ENCODE measurements around the gene NCEH1. TPM values are rescaled to one million over a fixed set of nuclear protein-coding genes. Genes with fewer than 3 reads are reported as not detected.

The NCEH1 gene
- total and polyA plus RNA-seq, 9 of the 15 experiments (the other 6 are each of a cell fraction or from before 2014, with no cell fraction given) = 1.3 to 5.0 (median 2.8) TPM

DNA sequence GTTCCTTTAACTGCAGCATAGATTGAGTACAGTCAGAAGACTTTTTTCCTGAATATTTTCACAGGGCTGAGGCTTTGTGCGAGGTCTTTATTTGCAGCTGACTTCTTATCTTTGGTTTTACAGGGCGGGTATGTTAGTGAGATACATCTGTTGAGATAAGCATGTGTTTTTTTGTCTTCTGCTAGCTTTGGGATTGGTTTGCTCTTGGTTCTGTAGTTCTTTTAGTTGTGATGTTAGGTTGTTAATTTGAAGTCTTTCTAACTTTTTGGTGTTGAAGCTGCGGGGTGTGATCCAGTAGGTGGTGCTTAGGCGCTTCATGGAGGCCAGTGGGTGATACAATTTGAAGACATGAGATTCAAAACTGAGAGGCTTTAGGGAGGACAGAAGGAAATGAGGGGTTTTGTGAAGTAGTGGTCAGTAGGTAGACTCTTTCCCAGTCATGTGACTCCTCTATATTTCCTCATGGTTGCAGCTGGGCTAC lies 119.7 kb downstream of the NCEH1 start:
- in situ Hi-C loops (cut with MboI) = no loop called here
- no peak overlapping the region; a peak in 1 of 4 replicates for H3K9ac ChIP-seq (ENCODE audit: insufficient read depth in 1 of 2, low read depth in 2 of 2, low read length in 2 of 2)
- no peaks in the 10 kb centered on the region for H3K9me1 ChIP-seq (ENCODE audit: control insufficient read depth, insufficient read depth, low read length)
- peaks cover 14 to 23% of the 10 kb centered on the region in 2 experiments; a peak in 4 of 5 replicates for H3K4me1 ChIP-seq (replicated peaks in 1 of 2; ENCODE audit: control insufficient read depth in 2 of 2, insufficient read depth in 2 of 2, low read length in 2 of 2)
- H3K4me3 ChIP-seq = no peak overlapping the region
- H3K79me2 ChIP-seq (ENCODE audit: control insufficient read depth, insufficient read depth, low read length) = no peaks in the 10 kb centered on the region
- intact Hi-C loops (cut with micrococcal nuclease) = no loop called here
- H3K9me3 ChIP-seq (replicated peaks; ENCODE audit: control insufficient read depth, insufficient read depth, low read depth, low read length) = no peaks in the 10 kb centered on the region
- DNase-seq (ENCODE audit: extremely low read depth in 1 of 4, low spot score in 3 of 4) (peak in 1 of 4 experiments; percentile 26), ATAC-seq (no peak; the same call in 2 of the 3 replicates), FAIRE-seq (no peak)
- no peaks in the 10 kb centered on the region for H3K36me3 ChIP-seq (ENCODE audit: control insufficient read depth, insufficient read depth, low read length)
- peak overlapping the region; percentile 12; the same call in 1 of the 2 replicates for H3K4me2 ChIP-seq (ENCODE audit: insufficient read depth, low read length)
- BruUV-seq (replicated peaks) = no TSS peak
- no peaks in the 10 kb centered on the region for H4K20me1 ChIP-seq (replicated peaks; ENCODE audit: control insufficient read depth, insufficient read depth, low read length)
- CTCF ChIA-PET (ENCODE audit: low intra/inter-chr PET ratio) = no interaction called here
- peak overlapping the region; percentile 87; the same call in 1 of the 2 replicates for H2AFZ ChIP-seq (ENCODE audit: low read depth, low read length)
- POLR2A ChIA-PET = interaction anchor here (1.0 kb wide), 1 partner anchor 60 kb away, joined by 4 read pairs; no protein-coding TSS in a partner anchor
- H3K27me3 ChIP-seq (ENCODE audit: control insufficient read depth in 2 of 2, insufficient read depth in 2 of 2, low read length in 2 of 2) = no peaks in the 10 kb centered on the region
- H3K27ac ChIP-seq (ENCODE audit: extremely low read depth, low read depth, low read length) = no peak overlapping the region
- WGBS (ENCODE audit: insufficient coverage, low coverage, missing lambda C conversion rate) = 13% methylated on average over 4 of the region's 4 CpGs
- TF ChIP-seq, protein P1, sequence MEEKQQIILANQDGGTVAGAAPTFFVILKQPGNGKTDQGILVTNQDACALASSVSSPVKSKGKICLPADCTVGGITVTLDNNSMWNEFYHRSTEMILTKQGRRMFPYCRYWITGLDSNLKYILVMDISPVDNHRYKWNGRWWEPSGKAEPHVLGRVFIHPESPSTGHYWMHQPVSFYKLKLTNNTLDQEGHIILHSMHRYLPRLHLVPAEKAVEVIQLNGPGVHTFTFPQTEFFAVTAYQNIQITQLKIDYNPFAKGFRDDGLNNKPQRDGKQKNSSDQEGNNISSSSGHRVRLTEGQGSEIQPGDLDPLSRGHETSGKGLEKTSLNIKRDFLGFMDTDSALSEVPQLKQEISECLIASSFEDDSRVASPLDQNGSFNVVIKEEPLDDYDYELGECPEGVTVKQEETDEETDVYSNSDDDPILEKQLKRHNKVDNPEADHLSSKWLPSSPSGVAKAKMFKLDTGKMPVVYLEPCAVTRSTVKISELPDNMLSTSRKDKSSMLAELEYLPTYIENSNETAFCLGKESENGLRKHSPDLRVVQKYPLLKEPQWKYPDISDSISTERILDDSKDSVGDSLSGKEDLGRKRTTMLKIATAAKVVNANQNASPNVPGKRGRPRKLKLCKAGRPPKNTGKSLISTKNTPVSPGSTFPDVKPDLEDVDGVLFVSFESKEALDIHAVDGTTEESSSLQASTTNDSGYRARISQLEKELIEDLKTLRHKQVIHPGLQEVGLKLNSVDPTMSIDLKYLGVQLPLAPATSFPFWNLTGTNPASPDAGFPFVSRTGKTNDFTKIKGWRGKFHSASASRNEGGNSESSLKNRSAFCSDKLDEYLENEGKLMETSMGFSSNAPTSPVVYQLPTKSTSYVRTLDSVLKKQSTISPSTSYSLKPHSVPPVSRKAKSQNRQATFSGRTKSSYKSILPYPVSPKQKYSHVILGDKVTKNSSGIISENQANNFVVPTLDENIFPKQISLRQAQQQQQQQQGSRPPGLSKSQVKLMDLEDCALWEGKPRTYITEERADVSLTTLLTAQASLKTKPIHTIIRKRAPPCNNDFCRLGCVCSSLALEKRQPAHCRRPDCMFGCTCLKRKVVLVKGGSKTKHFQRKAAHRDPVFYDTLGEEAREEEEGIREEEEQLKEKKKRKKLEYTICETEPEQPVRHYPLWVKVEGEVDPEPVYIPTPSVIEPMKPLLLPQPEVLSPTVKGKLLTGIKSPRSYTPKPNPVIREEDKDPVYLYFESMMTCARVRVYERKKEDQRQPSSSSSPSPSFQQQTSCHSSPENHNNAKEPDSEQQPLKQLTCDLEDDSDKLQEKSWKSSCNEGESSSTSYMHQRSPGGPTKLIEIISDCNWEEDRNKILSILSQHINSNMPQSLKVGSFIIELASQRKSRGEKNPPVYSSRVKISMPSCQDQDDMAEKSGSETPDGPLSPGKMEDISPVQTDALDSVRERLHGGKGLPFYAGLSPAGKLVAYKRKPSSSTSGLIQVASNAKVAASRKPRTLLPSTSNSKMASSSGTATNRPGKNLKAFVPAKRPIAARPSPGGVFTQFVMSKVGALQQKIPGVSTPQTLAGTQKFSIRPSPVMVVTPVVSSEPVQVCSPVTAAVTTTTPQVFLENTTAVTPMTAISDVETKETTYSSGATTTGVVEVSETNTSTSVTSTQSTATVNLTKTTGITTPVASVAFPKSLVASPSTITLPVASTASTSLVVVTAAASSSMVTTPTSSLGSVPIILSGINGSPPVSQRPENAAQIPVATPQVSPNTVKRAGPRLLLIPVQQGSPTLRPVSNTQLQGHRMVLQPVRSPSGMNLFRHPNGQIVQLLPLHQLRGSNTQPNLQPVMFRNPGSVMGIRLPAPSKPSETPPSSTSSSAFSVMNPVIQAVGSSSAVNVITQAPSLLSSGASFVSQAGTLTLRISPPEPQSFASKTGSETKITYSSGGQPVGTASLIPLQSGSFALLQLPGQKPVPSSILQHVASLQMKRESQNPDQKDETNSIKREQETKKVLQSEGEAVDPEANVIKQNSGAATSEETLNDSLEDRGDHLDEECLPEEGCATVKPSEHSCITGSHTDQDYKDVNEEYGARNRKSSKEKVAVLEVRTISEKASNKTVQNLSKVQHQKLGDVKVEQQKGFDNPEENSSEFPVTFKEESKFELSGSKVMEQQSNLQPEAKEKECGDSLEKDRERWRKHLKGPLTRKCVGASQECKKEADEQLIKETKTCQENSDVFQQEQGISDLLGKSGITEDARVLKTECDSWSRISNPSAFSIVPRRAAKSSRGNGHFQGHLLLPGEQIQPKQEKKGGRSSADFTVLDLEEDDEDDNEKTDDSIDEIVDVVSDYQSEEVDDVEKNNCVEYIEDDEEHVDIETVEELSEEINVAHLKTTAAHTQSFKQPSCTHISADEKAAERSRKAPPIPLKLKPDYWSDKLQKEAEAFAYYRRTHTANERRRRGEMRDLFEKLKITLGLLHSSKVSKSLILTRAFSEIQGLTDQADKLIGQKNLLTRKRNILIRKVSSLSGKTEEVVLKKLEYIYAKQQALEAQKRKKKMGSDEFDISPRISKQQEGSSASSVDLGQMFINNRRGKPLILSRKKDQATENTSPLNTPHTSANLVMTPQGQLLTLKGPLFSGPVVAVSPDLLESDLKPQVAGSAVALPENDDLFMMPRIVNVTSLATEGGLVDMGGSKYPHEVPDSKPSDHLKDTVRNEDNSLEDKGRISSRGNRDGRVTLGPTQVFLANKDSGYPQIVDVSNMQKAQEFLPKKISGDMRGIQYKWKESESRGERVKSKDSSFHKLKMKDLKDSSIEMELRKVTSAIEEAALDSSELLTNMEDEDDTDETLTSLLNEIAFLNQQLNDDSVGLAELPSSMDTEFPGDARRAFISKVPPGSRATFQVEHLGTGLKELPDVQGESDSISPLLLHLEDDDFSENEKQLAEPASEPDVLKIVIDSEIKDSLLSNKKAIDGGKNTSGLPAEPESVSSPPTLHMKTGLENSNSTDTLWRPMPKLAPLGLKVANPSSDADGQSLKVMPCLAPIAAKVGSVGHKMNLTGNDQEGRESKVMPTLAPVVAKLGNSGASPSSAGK (IDR thresholded peaks at IDR 0.05) = peak; percentile 76
- TF ChIP-seq RCOR1 (IDR thresholded peaks at IDR 0.05; ENCODE audit: borderline replicate concordance in 1 of 2, low read depth in 2 of 2, low read length in 2 of 2) = 0 out of 4 replicates have a peak, but pooled peaks of 1 of the 2 experiments have one; percentile 25
